GM19463 (cell line): ENCODE measurements around the gene RNU4-1.

Experiments
- ATAC-seq: cut with Tn5 transposase; IDR thresholded peaks from one replicate; pipeline ENCODE4 v1.9.1; 2021; ENCODE audit warnings: mild to moderate bottlenecking, moderate library complexity; ENCODE audit not compliant: unreplicated experiment

The RNU4-1 gene

GRCh38 chr12:120290609-120291305 lies 2.3 kb downstream of the RNU4-1 start:
- no peak for ATAC-seq

- no peak for ATAC-seq
Observed at GRCh38 chr12:120287491-120287890, 5.5 kb downstream of the RNU4-1 start.

GRCh38 chr12:120286768-120287490 lies 6.1 kb downstream of the RNU4-1 start:
- no peak for ATAC-seq

GRCh38 chr12:120284381-120284780 lies 8.7 kb downstream of the RNU4-1 start:
- no peak for ATAC-seq

- no peak for ATAC-seq
Observed at GRCh38 chr12:120283318-120283717, 9.7 kb downstream of the RNU4-1 start.

GRCh38 chr12:120278137-120279069 lies 14.6 kb downstream of the RNU4-1 start:
- no peak for ATAC-seq

- no peak for ATAC-seq
Observed at GRCh38 chr12:120276734-120277133, 16.3 kb downstream of the RNU4-1 start.

GRCh38 chr12:120267736-120268135 lies 25.3 kb downstream of the RNU4-1 start:
- ATAC-seq = no peak

GRCh38 chr12:120266180-120266870 lies 26.7 kb downstream of the RNU4-1 start:
- ATAC-seq = no peak

- ATAC-seq = no peak
Observed at GRCh38 chr12:120265473-120266179, 27.4 kb downstream of the RNU4-1 start, which contains the start of gene PXN. Gene PXN (minus strand): TSS chr12:120265730. CDS start chr12:120265629, 101 bp downstream.

- ATAC-seq = no peak
Observed at GRCh38 chr12:120264904-120265472, 28.0 kb downstream of the RNU4-1 start.

- no peak for ATAC-seq
Observed at GRCh38 chr12:120264086-120264903, 28.7 kb downstream of the RNU4-1 start.

GRCh38 chr12:120263748-120264085 lies 29.3 kb downstream of the RNU4-1 start:
- ATAC-seq = no peak

GRCh38 chr12:120262852-120263747 lies 29.9 kb downstream of the RNU4-1 start:
- no peak for ATAC-seq

GRCh38 chr12:120261951-120262851 lies 30.8 kb downstream of the RNU4-1 start:
- no peak for ATAC-seq

GRCh38 chr12:120260607-120261006 lies 32.4 kb downstream of the RNU4-1 start:
- no peak for ATAC-seq
